Cardiac fibroblast (primary cell): ENCODE results near the gene PRDM1.

Experiments
- DNase-seq, 2 donors: peaks; one replicate each; pipeline versions ENCODE4 v3.0.0 to v3.0.0-alpha.2; 2010; ENCODE audit warnings: low read depth in 2 of 2
- H3K4me3 ChIP-seq, 2 donors: replicated peaks in 1 of 2; 1 replicate in 1 of 2; 2 replicates in 1 of 2; pipeline ENCODE4 v1.5.1; 2011; ENCODE audit warnings: low read depth in 2 of 2, low read length in 2 of 2, mild to moderate bottlenecking in 2 of 2, moderate library complexity in 1 of 2
- CTCF ChIP-seq: IDR thresholded peaks from one replicate; pipeline ENCODE4 v1.5.1; 2011; ENCODE audit warnings: low read depth, mild to moderate bottlenecking, low read length, inconsistent platforms

Gene PRDM1

GRCh38 chr6:106083618-106084017 is 2.5 kb upstream of the PRDM1 start:
- no peak overlapping the region for H3K4me3 ChIP-seq
- peak in 1 of 2 donors; percentile 24 for DNase-seq
- no peak for TF ChIP-seq CTCF

GRCh38 chr6:106084106-106084988 is 1.8 kb upstream of the PRDM1 start:
- H3K4me3 ChIP-seq: no peak overlapping the region
- DNase-seq: peak; percentile 71 to 91
- TF ChIP-seq CTCF: peak; percentile 87

DNA sequence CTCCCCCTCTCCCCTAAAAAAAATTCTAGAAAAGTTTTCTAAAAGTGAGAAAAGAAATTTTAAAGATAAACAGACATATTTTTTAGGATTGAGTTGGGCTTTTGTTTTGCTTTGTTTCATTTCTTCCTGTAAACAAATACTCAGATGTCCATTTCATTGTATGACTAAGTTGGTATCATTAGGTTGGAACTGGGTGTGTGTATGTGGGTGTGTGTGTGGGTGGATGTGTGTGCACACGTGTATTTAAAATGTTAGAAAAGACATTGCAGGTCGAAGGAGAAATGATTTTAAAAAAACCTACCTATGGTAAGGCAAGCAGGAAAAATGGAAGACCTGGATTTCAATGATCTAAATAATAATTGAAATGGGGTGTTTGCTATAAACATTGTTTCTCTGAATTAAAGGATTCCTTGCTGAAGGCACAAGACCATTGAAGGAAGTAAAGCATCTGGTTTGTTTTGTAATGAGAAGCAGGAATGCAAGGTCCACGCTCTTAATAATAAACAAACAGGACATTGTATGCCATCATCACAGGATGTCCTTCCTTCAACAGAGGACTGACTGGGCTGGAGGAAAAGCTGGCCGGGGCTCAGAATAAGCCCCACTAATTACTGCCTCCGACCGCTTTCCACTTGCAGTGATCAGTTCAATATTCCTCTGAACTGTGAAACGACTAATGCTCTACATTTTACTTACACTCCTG is 996 bp upstream of the PRDM1 start:
- DNase-seq: peak in 1 of 2 donors; percentile 73
- no peak for TF ChIP-seq CTCF
- peak overlapping the region in 1 of 2 donors; percentile 65 for H3K4me3 ChIP-seq

- TF ChIP-seq CTCF: no peak
- no peak for DNase-seq
- peak overlapping the region; percentile 50 to 65 for H3K4me3 ChIP-seq
Observed at GRCh38 chr6:106085692-106085983, 498 bp upstream of the PRDM1 start.

DNA sequence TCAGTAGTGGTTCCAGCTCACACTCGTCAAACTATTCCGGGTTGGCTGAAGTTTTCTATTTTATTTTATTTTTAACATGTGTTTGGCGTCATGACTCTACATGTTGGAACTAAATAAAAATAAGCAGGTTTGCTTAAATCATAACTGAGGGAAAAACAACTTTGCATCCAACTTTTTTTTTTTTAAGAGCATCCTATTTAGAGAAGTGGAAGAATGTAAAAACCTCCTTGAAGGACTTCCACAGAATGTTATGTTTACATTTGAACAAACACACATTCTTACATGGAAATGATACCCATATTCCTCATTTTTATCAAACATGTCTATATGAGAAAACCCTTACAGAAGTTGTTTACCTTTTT is 659 bp downstream of the PRDM1 start:
- H3K4me3 ChIP-seq: peak overlapping the region in 1 of 2 donors; percentile 65
- TF ChIP-seq CTCF: no peak
- no peak for DNase-seq

- H3K4me3 ChIP-seq: peak overlapping the region; percentile 21 to 65
- DNase-seq: peak; percentile 66 to 88
- TF ChIP-seq CTCF: no peak
Observed at GRCh38 chr6:106087548-106088325, 1.6 kb downstream of the PRDM1 start.
